ENCODE measurements around the gene OR10G3. TPM values are rescaled to one million over a fixed set of nuclear protein-coding genes. Genes with fewer than 3 reads are reported as not detected.
A peak's percentile ranks its signal among the peaks of the same experiment; 100 is the strongest.

The OR10G3 gene
- total and polyA plus RNA-seq, 2 of the 13 experiments (the other 11 are each of a cell fraction or from before 2014, with no cell fraction given), result not detected

DNA sequence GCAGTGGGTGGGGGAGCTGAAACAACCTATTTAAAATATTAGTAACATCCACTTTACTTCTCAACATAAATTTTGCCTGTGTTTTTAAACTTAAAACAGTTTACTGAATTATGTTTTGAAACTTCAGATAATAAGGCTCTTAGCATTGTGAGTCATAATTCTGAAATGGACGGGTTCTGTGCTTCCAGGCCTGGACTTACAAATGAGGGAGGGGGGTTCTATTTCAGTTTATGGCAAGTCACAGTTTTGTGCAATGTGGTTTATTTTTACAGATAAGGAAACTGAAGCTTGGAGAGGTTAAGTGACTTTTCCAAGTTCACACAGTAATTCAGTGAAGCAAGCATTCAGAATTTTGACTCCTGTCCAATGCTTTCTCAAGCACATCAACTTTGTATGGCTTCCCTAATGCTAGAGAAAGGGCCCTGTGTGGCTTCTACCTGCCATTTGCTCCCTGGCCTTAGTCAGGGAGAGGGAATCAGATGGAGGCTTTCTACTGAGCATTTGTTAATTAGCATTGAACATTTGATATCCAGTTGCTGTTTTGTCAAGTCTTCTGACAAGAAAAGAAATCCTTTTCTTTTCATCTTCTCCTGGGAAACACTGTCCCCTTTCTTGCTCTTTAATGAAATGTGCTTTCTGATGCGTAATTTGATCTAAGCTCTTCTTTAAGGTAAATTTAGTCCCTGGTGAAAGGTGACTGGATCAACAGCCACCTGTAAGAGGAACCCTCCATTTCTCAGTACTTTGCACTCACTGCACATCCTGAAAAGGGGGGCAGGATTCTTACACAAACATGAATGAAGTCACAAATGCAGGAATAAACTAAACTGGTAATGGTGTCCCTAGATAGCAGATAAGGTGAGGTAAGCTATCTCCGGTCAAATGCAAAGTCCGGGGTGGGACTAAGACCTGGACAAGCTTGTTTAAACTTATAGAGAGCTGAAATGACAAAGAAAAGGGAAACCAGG lies 51.2 kb downstream of the OR10G3 start (continued):
- TF ChIP-seq, protein P1, sequence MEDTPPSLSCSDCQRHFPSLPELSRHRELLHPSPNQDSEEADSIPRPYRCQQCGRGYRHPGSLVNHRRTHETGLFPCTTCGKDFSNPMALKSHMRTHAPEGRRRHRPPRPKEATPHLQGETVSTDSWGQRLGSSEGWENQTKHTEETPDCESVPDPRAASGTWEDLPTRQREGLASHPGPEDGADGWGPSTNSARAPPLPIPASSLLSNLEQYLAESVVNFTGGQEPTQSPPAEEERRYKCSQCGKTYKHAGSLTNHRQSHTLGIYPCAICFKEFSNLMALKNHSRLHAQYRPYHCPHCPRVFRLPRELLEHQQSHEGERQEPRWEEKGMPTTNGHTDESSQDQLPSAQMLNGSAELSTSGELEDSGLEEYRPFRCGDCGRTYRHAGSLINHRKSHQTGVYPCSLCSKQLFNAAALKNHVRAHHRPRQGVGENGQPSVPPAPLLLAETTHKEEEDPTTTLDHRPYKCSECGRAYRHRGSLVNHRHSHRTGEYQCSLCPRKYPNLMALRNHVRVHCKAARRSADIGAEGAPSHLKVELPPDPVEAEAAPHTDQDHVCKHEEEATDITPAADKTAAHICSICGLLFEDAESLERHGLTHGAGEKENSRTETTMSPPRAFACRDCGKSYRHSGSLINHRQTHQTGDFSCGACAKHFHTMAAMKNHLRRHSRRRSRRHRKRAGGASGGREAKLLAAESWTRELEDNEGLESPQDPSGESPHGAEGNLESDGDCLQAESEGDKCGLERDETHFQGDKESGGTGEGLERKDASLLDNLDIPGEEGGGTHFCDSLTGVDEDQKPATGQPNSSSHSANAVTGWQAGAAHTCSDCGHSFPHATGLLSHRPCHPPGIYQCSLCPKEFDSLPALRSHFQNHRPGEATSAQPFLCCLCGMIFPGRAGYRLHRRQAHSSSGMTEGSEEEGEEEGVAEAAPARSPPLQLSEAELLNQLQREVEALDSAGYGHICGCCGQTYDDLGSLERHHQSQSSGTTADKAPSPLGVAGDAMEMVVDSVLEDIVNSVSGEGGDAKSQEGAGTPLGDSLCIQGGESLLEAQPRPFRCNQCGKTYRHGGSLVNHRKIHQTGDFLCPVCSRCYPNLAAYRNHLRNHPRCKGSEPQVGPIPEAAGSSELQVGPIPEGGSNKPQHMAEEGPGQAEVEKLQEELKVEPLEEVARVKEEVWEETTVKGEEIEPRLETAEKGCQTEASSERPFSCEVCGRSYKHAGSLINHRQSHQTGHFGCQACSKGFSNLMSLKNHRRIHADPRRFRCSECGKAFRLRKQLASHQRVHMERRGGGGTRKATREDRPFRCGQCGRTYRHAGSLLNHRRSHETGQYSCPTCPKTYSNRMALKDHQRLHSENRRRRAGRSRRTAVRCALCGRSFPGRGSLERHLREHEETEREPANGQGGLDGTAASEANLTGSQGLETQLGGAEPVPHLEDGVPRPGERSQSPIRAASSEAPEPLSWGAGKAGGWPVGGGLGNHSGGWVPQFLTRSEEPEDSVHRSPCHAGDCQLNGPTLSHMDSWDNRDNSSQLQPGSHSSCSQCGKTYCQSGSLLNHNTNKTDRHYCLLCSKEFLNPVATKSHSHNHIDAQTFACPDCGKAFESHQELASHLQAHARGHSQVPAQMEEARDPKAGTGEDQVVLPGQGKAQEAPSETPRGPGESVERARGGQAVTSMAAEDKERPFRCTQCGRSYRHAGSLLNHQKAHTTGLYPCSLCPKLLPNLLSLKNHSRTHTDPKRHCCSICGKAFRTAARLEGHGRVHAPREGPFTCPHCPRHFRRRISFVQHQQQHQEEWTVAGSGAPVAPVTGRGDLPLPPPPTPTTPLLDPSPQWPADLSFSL (CRISPR knock-in tag; IDR thresholded peaks at IDR 0.05), result peak; percentile 23; the same call in 1 of the 2 replicates
- no peak for TF ChIP-seq ZC3H4 (CRISPR knock-in tag; IDR thresholded peaks at IDR 0.05; ENCODE audit: borderline replicate concordance)
- TF ChIP-seq, protein P2, sequence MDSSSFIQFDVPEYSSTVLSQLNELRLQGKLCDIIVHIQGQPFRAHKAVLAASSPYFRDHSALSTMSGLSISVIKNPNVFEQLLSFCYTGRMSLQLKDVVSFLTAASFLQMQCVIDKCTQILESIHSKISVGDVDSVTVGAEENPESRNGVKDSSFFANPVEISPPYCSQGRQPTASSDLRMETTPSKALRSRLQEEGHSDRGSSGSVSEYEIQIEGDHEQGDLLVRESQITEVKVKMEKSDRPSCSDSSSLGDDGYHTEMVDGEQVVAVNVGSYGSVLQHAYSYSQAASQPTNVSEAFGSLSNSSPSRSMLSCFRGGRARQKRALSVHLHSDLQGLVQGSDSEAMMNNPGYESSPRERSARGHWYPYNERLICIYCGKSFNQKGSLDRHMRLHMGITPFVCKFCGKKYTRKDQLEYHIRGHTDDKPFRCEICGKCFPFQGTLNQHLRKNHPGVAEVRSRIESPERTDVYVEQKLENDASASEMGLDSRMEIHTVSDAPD (CRISPR knock-in tag; IDR thresholded peaks at IDR 0.05), result no peak
- 0 out of 2 replicates have a peak, but pooled peaks have one; percentile 63 for TF ChIP-seq GTF2F1 (IDR thresholded peaks at IDR 0.05; ENCODE audit: low read length)
- TF ChIP-seq SUZ12 (IDR thresholded peaks at IDR 0.05; ENCODE audit: low read depth, low read length), result no peak
- TF ChIP-seq, protein P3, sequence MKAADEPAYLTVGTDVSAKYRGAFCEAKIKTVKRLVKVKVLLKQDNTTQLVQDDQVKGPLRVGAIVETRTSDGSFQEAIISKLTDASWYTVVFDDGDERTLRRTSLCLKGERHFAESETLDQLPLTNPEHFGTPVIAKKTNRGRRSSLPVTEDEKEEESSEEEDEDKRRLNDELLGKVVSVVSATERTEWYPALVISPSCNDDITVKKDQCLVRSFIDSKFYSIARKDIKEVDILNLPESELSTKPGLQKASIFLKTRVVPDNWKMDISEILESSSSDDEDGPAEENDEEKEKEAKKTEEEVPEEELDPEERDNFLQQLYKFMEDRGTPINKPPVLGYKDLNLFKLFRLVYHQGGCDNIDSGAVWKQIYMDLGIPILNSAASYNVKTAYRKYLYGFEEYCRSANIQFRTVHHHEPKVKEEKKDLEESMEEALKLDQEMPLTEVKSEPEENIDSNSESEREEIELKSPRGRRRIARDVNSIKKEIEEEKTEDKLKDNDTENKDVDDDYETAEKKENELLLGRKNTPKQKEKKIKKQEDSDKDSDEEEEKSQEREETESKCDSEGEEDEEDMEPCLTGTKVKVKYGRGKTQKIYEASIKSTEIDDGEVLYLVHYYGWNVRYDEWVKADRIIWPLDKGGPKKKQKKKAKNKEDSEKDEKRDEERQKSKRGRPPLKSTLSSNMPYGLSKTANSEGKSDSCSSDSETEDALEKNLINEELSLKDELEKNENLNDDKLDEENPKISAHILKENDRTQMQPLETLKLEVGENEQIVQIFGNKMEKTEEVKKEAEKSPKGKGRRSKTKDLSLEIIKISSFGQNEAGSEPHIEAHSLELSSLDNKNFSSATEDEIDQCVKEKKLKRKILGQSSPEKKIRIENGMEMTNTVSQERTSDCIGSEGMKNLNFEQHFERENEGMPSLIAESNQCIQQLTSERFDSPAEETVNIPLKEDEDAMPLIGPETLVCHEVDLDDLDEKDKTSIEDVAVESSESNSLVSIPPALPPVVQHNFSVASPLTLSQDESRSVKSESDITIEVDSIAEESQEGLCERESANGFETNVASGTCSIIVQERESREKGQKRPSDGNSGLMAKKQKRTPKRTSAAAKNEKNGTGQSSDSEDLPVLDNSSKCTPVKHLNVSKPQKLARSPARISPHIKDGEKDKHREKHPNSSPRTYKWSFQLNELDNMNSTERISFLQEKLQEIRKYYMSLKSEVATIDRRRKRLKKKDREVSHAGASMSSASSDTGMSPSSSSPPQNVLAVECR (CRISPR knock-in tag; IDR thresholded peaks at IDR 0.05; ENCODE audit: borderline replicate concordance), result peak; percentile 37; the same call in 1 of the 2 replicates
- TF ChIP-seq, protein P4, sequence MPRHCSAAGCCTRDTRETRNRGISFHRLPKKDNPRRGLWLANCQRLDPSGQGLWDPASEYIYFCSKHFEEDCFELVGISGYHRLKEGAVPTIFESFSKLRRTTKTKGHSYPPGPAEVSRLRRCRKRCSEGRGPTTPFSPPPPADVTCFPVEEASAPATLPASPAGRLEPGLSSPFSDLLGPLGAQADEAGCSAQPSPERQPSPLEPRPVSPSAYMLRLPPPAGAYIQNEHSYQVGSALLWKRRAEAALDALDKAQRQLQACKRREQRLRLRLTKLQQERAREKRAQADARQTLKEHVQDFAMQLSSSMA (CRISPR knock-in tag; IDR thresholded peaks at IDR 0.05), result no peak
- no peak for TF ChIP-seq ZNF160 (CRISPR knock-in tag; IDR thresholded peaks at IDR 0.05)
- TF ChIP-seq GATAD1 (CRISPR knock-in tag; IDR thresholded peaks at IDR 0.05), result peak; percentile 72
- 0 out of 2 replicates have a peak, but pooled peaks have one; percentile 46 for TF ChIP-seq ZC3H13 (CRISPR knock-in tag; IDR thresholded peaks at IDR 0.05)
- TF ChIP-seq, protein P5, sequence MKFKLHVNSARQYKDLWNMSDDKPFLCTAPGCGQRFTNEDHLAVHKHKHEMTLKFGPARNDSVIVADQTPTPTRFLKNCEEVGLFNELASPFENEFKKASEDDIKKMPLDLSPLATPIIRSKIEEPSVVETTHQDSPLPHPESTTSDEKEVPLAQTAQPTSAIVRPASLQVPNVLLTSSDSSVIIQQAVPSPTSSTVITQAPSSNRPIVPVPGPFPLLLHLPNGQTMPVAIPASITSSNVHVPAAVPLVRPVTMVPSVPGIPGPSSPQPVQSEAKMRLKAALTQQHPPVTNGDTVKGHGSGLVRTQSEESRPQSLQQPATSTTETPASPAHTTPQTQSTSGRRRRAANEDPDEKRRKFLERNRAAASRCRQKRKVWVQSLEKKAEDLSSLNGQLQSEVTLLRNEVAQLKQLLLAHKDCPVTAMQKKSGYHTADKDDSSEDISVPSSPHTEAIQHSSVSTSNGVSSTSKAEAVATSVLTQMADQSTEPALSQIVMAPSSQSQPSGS (CRISPR knock-in tag; IDR thresholded peaks at IDR 0.05), result peak; percentile 97
- no peak for TF ChIP-seq ZFP62 (CRISPR knock-in tag; IDR thresholded peaks at IDR 0.05)
- TF ChIP-seq ETV5 (CRISPR knock-in tag; IDR thresholded peaks at IDR 0.05; ENCODE audit: borderline replicate concordance), result peak; percentile 94

Measured in HepG2 (cell line).